GM12878 (cell line): ENCODE data around the gene MANBA. TPM values are rescaled to one million over a fixed set of nuclear protein-coding genes. Genes with fewer than 3 reads are reported as not detected.

Experiments used
- ATAC-seq: fragments of 200-7000 bp; cut with Tn5 transposase; 3 replicates; pipeline ENCODE4 v1.9.1; 2020; ENCODE audit warnings: mild to moderate bottlenecking, moderate library complexity
- BruUV-seq: library from RNA; stranded (reverse); fragments of 400-500 nt; replicated peaks from 2 replicates; lab custom pipeline; 2021; lab: Mats Ljungman, UMichigan
- CTCF ChIA-PET: fragments of 300-600 bp; sonication (Branson Sonifier 250); formaldehyde crosslinking; extraction: SDS; loops from one replicate; lab custom pipeline; 2021; ENCODE audit warnings: inconsistent platforms; lab: Yijun Ruan, JAX
- POLR2A ChIA-PET: fragments of 350-600 bp; formaldehyde crosslinking; extraction: SDS; loops from one replicate; lab custom pipeline; 2021; ENCODE audit warnings: inconsistent platforms; lab: Charles Lee
- RAD21 ChIA-PET: fragments of 300-600 bp; sonication (Branson Sonifier 250); formaldehyde crosslinking; loops from one replicate; lab custom pipeline; 2023; ENCODE audit warnings: antibody characterized with exemption; ENCODE audit not compliant: unreplicated experiment; lab: Charles Lee
- SMC1A ChIA-PET: fragments of 300-600 bp; sonication (Branson Sonifier 250); formaldehyde crosslinking; loops from one replicate; lab custom pipeline; 2023; ENCODE audit not compliant: unreplicated experiment, uncharacterized antibody; lab: Charles Lee
- DNase-seq: peaks from one replicate; pipeline ENCODE4 v3.0.0-alpha.2; 2011; ENCODE audit warnings: low read depth, low spot score
- FAIRE-seq: peaks from 3 replicates; lab custom pipeline; 2011; peaks lifted over from hg19 to GRCh38; lab: Jason Lieb, UNC
- H2AFZ ChIP-seq: 2 replicates; pipeline ENCODE4 v1.6.0; 2011; ENCODE audit warnings: low read depth, low read length, control low read depth; ENCODE audit not compliant: control insufficient read depth
- H3K27ac ChIP-seq: 2 replicates; pipeline ENCODE4 v1.5.1; 2011; ENCODE audit warnings: control low read depth; ENCODE audit not compliant: control insufficient read depth, insufficient read depth
- H3K27me3 ChIP-seq, 2 experiments: replicated peaks in 1 of 2; 2 replicates each; pipeline versions ENCODE4 v1.6.0 to v1.6.1; 2011; ENCODE audit warnings: low read length in 1 of 2; ENCODE audit not compliant: control insufficient read depth in 2 of 2, insufficient read depth in 2 of 2
- H3K36me3 ChIP-seq, 2 experiments: 2 replicates each; pipeline ENCODE4 v1.5.1; 2011; ENCODE audit warnings: low read length in 1 of 2; ENCODE audit not compliant: control insufficient read depth in 2 of 2, insufficient read depth in 2 of 2
- H3K4me1 ChIP-seq: 2 replicates; pipeline ENCODE4 v1.6.1; 2011; ENCODE audit warnings: mild to moderate bottlenecking, low read length, moderate library complexity, mixed read lengths; ENCODE audit not compliant: control insufficient read depth, insufficient read depth
- H3K4me2 ChIP-seq: 2 replicates; pipeline ENCODE4 v1.6.0; 2011; ENCODE audit warnings: control low read depth; ENCODE audit not compliant: control insufficient read depth, insufficient read depth
- H3K4me3 ChIP-seq: fragments of 200-600 bp; sonication (generic); 2 replicates; pipeline ENCODE4 v1.5.1; 2016
- H3K79me2 ChIP-seq: 2 replicates; pipeline ENCODE4 v1.6.0; 2011; ENCODE audit warnings: low read length; ENCODE audit not compliant: control insufficient read depth, insufficient read depth
- H3K9ac ChIP-seq: 2 replicates; pipeline ENCODE4 v1.8.0; 2011; ENCODE audit warnings: low read length, control low read depth, mixed read lengths; ENCODE audit not compliant: control insufficient read depth, insufficient read depth
- H3K9me3 ChIP-seq: replicated peaks from 3 replicates; pipeline ENCODE4 v1.5.1; 2011; ENCODE audit warnings: mild to moderate bottlenecking, low read length; ENCODE audit not compliant: control insufficient read depth, insufficient read depth
- H4K20me1 ChIP-seq: 2 replicates; pipeline ENCODE4 v1.6.0; 2011; ENCODE audit not compliant: control insufficient read depth, insufficient read depth
- MLLT1 ChIP-seq: fragments of 450-650 bp; IDR thresholded peaks from 2 replicates; pipeline ENCODE4 v1.6.1; 2016; ENCODE audit warnings: mild to moderate bottlenecking
- NFIC ChIP-seq: IDR thresholded peaks from 2 replicates; pipeline ENCODE4 v1.6.1; 2012; ENCODE audit warnings: low read depth, mild to moderate bottlenecking, inconsistent platforms, low read length, moderate library complexity
- SPI1 ChIP-seq: IDR thresholded peaks from 2 replicates; pipeline ENCODE4 v1.6.1; 2011; ENCODE audit warnings: low read depth, mild to moderate bottlenecking, low read length, moderate library complexity, borderline replicate concordance; ENCODE audit not compliant: insufficient read depth
- WGBS: methylation state at CpG from one replicate; pipeline ENCODE4 v1.1.6; 2016; ENCODE audit warnings: low lambda C conversion rate; ENCODE audit not compliant: insufficient replicate concordance, insufficient coverage; ENCODE audit errors: missing lambda C conversion rate; 5-methylcytosine and 5-hydroxymethylcytosine counted together
- in situ Hi-C: fragments of 300-500 bp; cut with MboI; formaldehyde crosslinking; loops from 9 replicates; pipeline ENCODE4 v1.14.3; 2018; ENCODE audit warnings: mixed read lengths
- intact Hi-C: fragments of 100-400 bp; cut with micrococcal nuclease; formaldehyde crosslinking; loops from one replicate; pipeline ENCODE4 v1.14.2; 2022; ENCODE audit not compliant: unreplicated experiment
- polyA plus RNA-seq, 11 experiments: library from polyadenylated mRNA; depleted of rRNA in 4 of 11; unstranded in 6 of 11; stranded (reverse) in 5 of 11; fragments of >200 nt; fragmentation: Nextera tagmentation in 4 of 11; fragmentation: Illumina TruSeq in 1 of 11; extraction: Ambion mirVana in 4 of 11; extraction: Trizol in 1 of 11; gene quantifications; 1 replicate in 1 of 11; 2 replicates in 10 of 11; pipeline versions ENCODE4 v1.2.1 to v1.2.3, GENCODE V29; 2011 to 2016; ENCODE audit warnings: inconsistent platforms in 2 of 11, missing spikeins in 2 of 11, low read depth in 1 of 11
- total RNA-seq, 4 experiments: library from RNA; depleted of rRNA in 3 of 4; stranded (reverse); fragments of >200 nt in 3 of 4; fragmentation: Illumina TruSeq in 1 of 4; extraction: Trizol in 1 of 4; gene quantifications; 2 replicates each; pipeline versions ENCODE4 v1.2.1 to v1.2.3, GENCODE V29; 2013 to 2021

Gene MANBA
- total and polyA plus RNA-seq, 10 of the 15 experiments (the other 5 are each of a cell fraction or from before 2014, with no cell fraction given): 3.8 to 19.0 (median 12.5) TPM

- ChIA-PET CTCF (no interaction called here), RAD21 (interaction anchor here (0.6 to 1.4 kb wide), 4 partner anchors 10 to 101 kb away, joined by 3 to 5 read pairs (median 3); partner anchors contain the start of gene UBE2D3), POLR2A (interaction anchor here (0.6 to 2.6 kb wide), 5 partner anchors 14 to 138 kb away, joined by 3 to 9 read pairs (median 4); no protein-coding TSS in a partner anchor), SMC1A (interaction anchor here (0.8 to 2.6 kb wide), 5 partner anchors 13 to 369 kb away, joined by 3 to 9 read pairs (median 4); no protein-coding TSS in a partner anchor)
- 92% methylated on average over 11 of the region's 11 CpGs for WGBS
- FAIRE-seq: no peak
- H3K4me2 ChIP-seq: peak overlapping the region; percentile 84
- H3K79me2 ChIP-seq: peaks cover 49% of the 10 kb centered on the region
- no TSS peak for BruUV-seq
- intact Hi-C loops: no loop called here
- no peak for ATAC-seq
- TF ChIP-seq MLLT1 (peak; percentile 94), NFIC (no peak), SPI1 (no peak)
- no peak overlapping the region for H3K27ac ChIP-seq
- H3K9ac ChIP-seq: no peak overlapping the region
- no peaks in the 10 kb centered on the region for H3K27me3 ChIP-seq
- in situ Hi-C loops: no loop called here
- H4K20me1 ChIP-seq: no peaks in the 10 kb centered on the region
- H3K36me3 ChIP-seq: no peaks in the 10 kb centered on the region
- DNase-seq: no peak
- peaks cover 1% of the 10 kb centered on the region; the same call in 1 of the 3 replicates for H3K9me3 ChIP-seq
- H3K4me1 ChIP-seq: no peaks in the 10 kb centered on the region; the same call in 1 of the 2 replicates
- H3K4me3 ChIP-seq: peak overlapping the region; percentile 98; the same call in 1 of the 2 replicates
- no peak overlapping the region for H2AFZ ChIP-seq
Measured at GRCh38 chr4:102758241-102759160, 2.3 kb downstream of the MANBA start.
